ENCODE data around the gene CD81. TPM values are rescaled to one million over a fixed set of nuclear protein-coding genes. Genes with fewer than 3 reads are reported as not detected.
A peak's percentile ranks its signal among the peaks of the same experiment; 100 is the strongest.

The CD81 gene
- total and polyA plus RNA-seq, 4 donors: 412 to 708 (median 642) TPM

GRCh38 chr11:2443881-2444820 is 67.0 kb downstream of the CD81 start, which contains the start of gene TRPM5:
Gene TRPM5 (minus strand): TSS chr11:2444514. CDS start chr11:2423036, 21,478 bp downstream.
- WGBS, 2 donors: 10 to 15% methylated on average over 30 to 62 of the region's 64 CpGs
- Histone ChIP-seq H3K4me3 (peak within 1 kb of the TSS; percentile 44), H3K9ac (ENCODE audit: insufficient read depth in 1 of 2, low read length in 2 of 2) (no peak within 1 kb of the TSS), H3K27me3 (ENCODE audit: control insufficient read depth in 3 of 3, insufficient read depth in 3 of 3, low read length in 2 of 3) (peaks cover 0 to 19% (median 14%) of the 10 kb centered on the region in 3 donors), H3K27ac (ENCODE audit: low read depth in 1 of 2, low read length in 1 of 2) (peak within 1 kb of the TSS; percentile 11 to 39), H3K36me3 (ENCODE audit: control insufficient read depth in 4 of 4, insufficient read depth in 4 of 4, low read length in 4 of 4) (no peaks in the 10 kb centered on the region), H3K9me3 (ENCODE audit: control insufficient read depth in 4 of 4, insufficient read depth in 3 of 4, low read length in 3 of 4) (peaks cover 0 to 3% (median 0%) of the 10 kb centered on the region in 4 donors), H3K4me1 (ENCODE audit: control insufficient read depth in 5 of 5, insufficient read depth in 5 of 5, low read length in 5 of 5) (peaks cover 0 to 29% (median 3%) of the 10 kb centered on the region in 5 donors)
- peak; percentile 7 for ATAC-seq (ENCODE audit: insufficient read depth, low FRiP score)
- DNase-seq: peak; percentile 11 to 59 (median 16)
- TF ChIP-seq CTCF (IDR thresholded peaks at IDR 0.05; ENCODE audit: control extremely low read depth, extremely low read depth): no peak

GRCh38 chr11:2444821-2445745 is 68.0 kb downstream of the CD81 start, which contains the start of gene KCNQ1:
Gene KCNQ1 (plus strand): TSS chr11:2445008. CDS start chr11:2445099, 91 bp downstream.
- Histone ChIP-seq H3K27me3 (ENCODE audit: control insufficient read depth in 3 of 3, insufficient read depth in 3 of 3, low read length in 2 of 3) (peaks cover 0 to 19% (median 14%) of the 10 kb centered on the region in 3 donors), H3K9me3 (ENCODE audit: control insufficient read depth in 4 of 4, insufficient read depth in 3 of 4, low read length in 3 of 4) (peaks cover 0 to 3% (median 0%) of the 10 kb centered on the region in 4 donors), H3K9ac (ENCODE audit: insufficient read depth in 1 of 2, low read length in 2 of 2) (no peak within 1 kb of the TSS), H3K27ac (ENCODE audit: low read depth in 1 of 2, low read length in 1 of 2) (peak within 1 kb of the TSS; percentile 11 to 43), H3K4me3 (peak within 1 kb of the TSS; percentile 44), H3K4me1 (ENCODE audit: control insufficient read depth in 5 of 5, insufficient read depth in 5 of 5, low read length in 5 of 5) (peaks cover 0 to 29% (median 3%) of the 10 kb centered on the region in 5 donors), H3K36me3 (ENCODE audit: control insufficient read depth in 4 of 4, insufficient read depth in 4 of 4, low read length in 4 of 4) (no peaks in the 10 kb centered on the region)
- DNase-seq (peak in 2 of 3 donors; percentile 14 to 55), ATAC-seq (ENCODE audit: insufficient read depth, low FRiP score) (peak; percentile 82)
- WGBS, 2 donors: 2 to 5% methylated on average over 35 to 116 of the region's 116 CpGs
- TF ChIP-seq CTCF (IDR thresholded peaks at IDR 0.05; ENCODE audit: control extremely low read depth, extremely low read depth): no peak

- ATAC-seq (ENCODE audit: insufficient read depth, low FRiP score) (no peak), DNase-seq (no peak)
- Histone ChIP-seq H3K36me3 (ENCODE audit: control insufficient read depth in 4 of 4, insufficient read depth in 4 of 4, low read length in 4 of 4) (no peaks in the 10 kb centered on the region), H3K27ac (ENCODE audit: low read depth in 1 of 2, low read length in 1 of 2) (peak overlapping the region; percentile 11 to 43), H3K4me1 (ENCODE audit: control insufficient read depth in 5 of 5, insufficient read depth in 5 of 5, low read length in 5 of 5) (peaks cover 0 to 29% (median 3%) of the 10 kb centered on the region in 5 donors), H3K9me3 (ENCODE audit: control insufficient read depth in 4 of 4, insufficient read depth in 3 of 4, low read length in 3 of 4) (peaks cover 0 to 3% (median 0%) of the 10 kb centered on the region in 4 donors), H3K4me3 (peak overlapping the region; percentile 44), H3K9ac (ENCODE audit: insufficient read depth in 1 of 2, low read length in 2 of 2) (no peak overlapping the region), H3K27me3 (ENCODE audit: control insufficient read depth in 3 of 3, insufficient read depth in 3 of 3, low read length in 2 of 3) (peaks cover 0 to 19% (median 14%) of the 10 kb centered on the region in 3 donors)
- no peak for TF ChIP-seq CTCF (IDR thresholded peaks at IDR 0.05; ENCODE audit: control extremely low read depth, extremely low read depth)
- WGBS, 2 donors: 46 to 64% methylated on average over 23 of the region's 23 CpGs
Measured at GRCh38 chr11:2445746-2446551, 68.8 kb downstream of the CD81 start.

Measured in lung (tissue), 12 donors.